ENCODE data around the gene TECTA.

TECTA gene, protein sequence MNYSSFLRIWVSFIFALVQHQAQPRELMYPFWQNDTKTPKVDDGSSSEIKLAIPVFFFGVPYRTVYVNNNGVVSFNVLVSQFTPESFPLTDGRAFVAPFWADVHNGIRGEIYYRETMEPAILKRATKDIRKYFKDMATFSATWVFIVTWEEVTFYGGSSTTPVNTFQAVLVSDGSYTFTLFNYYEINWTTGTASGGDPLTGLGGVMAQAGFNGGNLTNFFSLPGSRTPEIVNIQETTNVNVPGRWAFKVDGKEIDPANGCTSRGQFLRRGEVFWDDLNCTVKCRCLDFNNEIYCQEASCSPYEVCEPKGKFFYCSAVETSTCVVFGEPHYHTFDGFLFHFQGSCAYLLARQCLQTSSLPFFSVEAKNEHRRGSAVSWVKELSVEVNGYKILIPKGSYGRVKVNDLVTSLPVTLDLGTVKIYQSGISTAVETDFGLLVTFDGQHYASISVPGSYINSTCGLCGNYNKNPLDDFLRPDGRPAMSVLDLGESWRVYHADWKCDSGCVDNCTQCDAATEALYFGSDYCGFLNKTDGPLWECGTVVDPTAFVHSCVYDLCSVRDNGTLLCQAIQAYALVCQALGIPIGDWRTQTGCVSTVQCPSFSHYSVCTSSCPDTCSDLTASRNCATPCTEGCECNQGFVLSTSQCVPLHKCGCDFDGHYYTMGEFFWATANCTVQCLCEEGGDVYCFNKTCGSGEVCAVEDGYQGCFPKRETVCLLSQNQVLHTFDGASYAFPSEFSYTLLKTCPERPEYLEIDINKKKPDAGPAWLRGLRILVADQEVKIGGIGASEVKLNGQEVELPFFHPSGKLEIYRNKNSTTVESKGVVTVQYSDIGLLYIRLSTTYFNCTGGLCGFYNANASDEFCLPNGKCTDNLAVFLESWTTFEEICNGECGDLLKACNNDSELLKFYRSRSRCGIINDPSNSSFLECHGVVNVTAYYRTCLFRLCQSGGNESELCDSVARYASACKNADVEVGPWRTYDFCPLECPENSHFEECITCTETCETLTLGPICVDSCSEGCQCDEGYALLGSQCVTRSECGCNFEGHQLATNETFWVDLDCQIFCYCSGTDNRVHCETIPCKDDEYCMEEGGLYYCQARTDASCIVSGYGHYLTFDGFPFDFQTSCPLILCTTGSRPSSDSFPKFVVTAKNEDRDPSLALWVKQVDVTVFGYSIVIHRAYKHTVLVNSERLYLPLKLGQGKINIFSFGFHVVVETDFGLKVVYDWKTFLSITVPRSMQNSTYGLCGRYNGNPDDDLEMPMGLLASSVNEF (N-terminal part only)

GRCh38 chr11:121100943-121101342, at the start of gene TECTA:
TECTA (plus strand) TSS chr11:121101243; CDS start chr11:121102666, 1,423 bp downstream.
- DNase-seq (ENCODE audit: low spot score) = no peak

- DNase-seq (ENCODE audit: low spot score) = no peak
Measured at GRCh38 chr11:121053244-121053643, 47.8 kb upstream of the TECTA start.

DNA sequence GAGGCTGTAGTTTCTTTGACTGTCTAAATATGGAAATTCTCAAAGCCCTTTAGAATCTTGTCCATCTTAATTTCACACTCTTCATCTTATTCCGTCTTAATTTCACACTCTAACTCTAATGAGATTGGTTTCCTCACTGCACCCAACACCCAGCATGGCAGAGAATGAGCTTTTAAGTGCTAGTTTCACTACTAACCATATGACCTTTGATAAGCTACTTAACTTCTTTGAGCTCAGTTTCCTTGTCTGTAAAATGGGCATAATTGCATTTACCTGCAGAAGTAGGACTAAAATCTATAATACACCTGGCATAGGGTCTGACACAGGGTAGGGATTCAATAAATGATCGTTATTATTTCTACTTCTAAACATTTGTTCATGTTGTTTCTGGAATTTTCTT, 46.8 kb upstream of the TECTA start:
- no peak for DNase-seq (ENCODE audit: low spot score)

DNA sequence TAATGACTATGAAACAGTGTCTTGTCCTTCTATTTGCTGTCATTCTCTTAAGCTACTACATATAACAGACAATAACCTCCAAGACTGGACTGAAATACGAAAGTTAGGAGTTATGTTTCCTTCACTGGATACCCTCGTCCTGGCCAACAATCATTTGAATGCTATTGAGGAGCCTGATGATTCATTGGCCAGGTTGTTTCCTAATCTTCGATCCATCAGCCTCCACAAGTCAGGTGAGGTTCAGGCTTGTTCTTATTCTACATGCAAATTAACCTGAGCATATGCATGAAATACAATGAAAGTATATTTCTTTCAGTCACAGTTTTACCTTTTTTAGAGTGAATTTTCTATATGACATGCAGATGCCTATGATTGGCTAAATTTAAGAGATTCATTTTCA, 46.0 kb upstream of the TECTA start:
- DNase-seq (ENCODE audit: low spot score) = no peak

DNA sequence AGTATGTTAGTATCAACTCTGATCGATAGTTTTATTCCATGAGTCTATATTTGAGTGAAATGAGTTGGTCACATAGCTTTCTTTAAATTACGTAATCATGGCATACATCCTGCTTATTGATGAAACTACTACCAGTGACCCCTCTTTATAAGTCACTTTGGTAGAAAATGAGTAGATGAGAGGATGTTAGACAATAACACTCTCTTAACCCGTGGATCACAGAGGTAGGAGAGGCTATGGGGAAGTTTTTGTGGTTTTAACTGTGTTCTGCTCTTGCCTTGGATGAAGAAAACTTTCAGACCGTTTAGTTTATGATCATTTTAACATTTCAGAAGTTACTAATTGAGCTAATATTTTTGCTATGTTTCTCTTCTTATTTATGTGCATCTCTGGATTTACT, 43.1 kb upstream of the TECTA start:
- DNase-seq (ENCODE audit: low spot score) = no peak

DNA sequence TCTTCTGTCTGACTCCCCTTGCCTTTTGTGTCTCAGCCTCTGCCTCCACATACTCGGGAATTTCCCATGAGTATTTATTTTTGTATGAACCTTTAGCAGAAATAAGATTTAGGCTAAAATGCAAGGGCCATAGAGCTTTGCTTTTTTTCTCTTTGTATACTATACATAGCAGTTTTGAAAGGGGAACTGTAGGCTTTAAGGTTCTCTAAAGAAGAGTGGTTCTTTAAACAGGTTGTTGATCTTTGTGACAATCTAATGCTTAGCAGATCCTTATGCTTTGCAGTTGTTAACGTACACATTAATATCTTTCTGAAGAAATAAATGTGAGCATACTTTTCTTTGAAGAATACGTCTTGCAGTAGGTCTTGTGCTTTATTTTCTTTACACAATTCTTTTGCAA, 42.1 kb upstream of the TECTA start:
- no peak for DNase-seq (ENCODE audit: low spot score)

GRCh38 chr11:121059605-121060004, 41.4 kb upstream of the TECTA start:
- no peak for DNase-seq (ENCODE audit: low spot score)

GRCh38 chr11:121063728-121064127, 37.3 kb upstream of the TECTA start:
- no peak for DNase-seq (ENCODE audit: low spot score)

DNA sequence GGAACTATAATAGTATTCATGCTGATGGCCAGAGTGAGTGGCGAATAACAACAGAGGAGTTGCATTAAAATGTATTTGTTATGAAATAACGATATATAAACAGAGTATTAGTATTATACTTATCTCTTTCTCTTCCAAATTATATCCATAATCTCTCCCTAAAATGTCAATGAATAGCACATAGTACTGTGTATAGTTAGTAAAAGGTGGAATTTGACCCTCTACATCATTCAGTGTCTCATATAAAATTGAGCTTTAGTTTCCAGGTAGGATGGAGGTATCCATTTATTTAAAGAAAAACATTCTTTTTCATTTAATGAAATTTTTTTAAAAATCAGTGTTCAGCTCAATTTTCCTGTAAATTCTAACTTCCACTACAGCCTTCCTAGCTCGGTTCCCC, 34.4 kb upstream of the TECTA start:
- DNase-seq (ENCODE audit: low spot score) = no peak

GRCh38 chr11:121067026-121067425, 34.0 kb upstream of the TECTA start:
- no peak for DNase-seq (ENCODE audit: low spot score)

GRCh38 chr11:121067453-121067852, 33.6 kb upstream of the TECTA start:
- no peak for DNase-seq (ENCODE audit: low spot score)

DNA sequence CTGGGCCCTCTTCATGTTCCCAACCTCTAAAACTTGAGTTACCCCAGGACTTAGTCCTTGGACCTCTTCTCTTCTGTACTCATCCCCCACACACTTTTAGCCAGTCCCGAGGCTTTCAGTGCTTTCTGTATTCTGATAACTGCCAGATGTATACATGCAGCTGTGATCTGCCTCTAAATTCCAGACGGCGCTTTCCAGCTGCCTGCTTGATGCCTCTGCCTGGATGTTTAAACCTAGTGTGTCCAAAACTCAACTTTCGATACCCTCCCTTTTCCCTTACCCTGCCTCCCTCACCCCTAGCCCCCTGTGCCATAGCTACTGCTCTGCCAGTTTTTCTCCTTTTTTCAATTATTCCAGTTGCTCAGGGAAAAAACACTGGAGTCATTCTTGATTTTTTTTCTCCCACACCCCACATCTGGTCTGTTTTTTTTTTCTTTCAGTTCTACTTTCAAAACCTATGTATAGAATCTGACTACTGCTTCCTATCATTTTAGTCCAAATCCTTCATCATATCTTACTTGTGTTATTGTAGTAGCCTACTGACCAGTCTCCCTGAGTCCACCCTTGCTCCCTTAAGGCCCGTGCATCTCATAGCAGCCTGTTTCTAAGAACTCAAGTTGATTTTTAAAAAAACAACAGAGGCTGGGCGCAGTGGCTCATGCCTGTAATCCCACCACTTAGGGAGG, 32.9 kb upstream of the TECTA start:
- DNase-seq (ENCODE audit: low spot score) = no peak

DNA sequence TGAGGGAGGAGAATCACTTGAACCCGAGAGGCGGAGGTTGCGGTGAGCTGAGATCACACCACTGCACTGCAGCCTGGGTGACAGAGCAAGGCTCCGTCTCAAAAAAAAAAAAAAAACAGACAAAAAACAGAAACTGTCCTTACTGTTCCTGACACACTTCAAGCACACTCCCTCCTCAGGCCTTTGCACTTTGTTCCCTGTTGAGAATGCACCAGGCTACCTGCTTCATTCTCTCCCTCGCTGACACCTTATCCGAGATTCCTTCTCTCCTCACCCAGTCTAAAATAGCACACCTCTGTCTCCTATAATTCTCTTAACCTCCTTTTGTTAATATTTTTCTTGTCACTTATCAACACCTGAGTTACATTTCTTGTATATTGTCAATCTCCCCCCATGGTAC, 32.3 kb upstream of the TECTA start:
- no peak for DNase-seq (ENCODE audit: low spot score)

- DNase-seq (ENCODE audit: low spot score) = no peak
Measured at GRCh38 chr11:121070951-121071845, 29.8 kb upstream of the TECTA start.

DNA sequence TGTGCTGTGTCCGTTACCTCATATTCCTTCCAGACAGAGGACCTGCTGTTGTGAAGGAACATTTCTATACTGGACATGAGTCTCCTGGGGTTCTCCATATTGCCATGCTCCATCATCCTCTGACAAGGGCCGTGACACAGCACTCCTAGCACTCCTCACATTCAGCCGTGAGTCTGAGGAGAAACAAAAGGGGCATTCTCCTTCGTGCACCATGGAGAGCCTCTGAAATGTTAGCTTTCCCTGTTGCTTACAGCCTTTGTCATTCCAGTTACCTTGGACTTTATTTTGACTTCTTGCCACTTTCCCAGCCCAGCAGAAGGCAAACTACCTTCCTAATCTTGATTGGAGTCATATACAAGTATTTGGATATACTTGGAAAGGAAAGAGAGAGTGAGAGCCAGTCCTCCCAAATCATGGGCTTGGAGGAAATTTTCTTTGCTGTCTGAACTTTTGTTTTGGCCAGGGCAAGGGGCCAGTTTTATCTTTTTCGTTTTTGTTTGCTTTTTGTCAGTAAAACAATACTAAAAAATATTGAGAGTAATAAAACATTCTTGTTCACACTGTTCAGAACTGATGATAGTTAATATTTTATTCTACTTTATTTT, 29.1 kb upstream of the TECTA start:
- no peak for DNase-seq (ENCODE audit: low spot score)

DNA sequence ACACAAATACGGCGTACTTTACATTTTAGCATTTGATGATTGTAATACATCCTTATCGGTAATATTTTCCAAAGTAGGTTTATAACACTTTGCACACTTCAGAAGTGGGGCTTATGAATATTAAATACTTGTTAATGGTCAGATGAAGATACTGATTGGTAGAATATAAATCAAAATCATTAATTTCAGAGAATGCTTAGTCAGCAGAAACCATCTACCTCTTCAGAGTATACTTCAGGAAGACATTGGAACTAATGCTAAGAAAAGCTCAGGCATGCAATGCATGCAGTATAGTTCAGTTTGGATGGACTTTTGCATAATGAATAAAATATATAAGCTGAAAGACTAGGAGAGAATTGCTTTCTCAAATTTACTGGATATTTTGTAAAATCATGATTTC, 19.7 kb upstream of the TECTA start:
- no peak for DNase-seq (ENCODE audit: low spot score)

GRCh38 chr11:121082219-121082618, 18.8 kb upstream of the TECTA start:
- DNase-seq (ENCODE audit: low spot score) = no peak

GRCh38 chr11:121082670-121083069, 18.4 kb upstream of the TECTA start:
- no peak for DNase-seq (ENCODE audit: low spot score)

GRCh38 chr11:121086866-121087265, 14.2 kb upstream of the TECTA start:
- DNase-seq (ENCODE audit: low spot score) = no peak

GRCh38 chr11:121089566-121089965, 11.5 kb upstream of the TECTA start:
- DNase-seq (ENCODE audit: low spot score) = no peak

All from kidney capillary endothelial cell (primary cell).